Endodermal cell (in vitro differentiated cells): ENCODE measurements around the gene STK11. TPM values are rescaled to one million over a fixed set of nuclear protein-coding genes. Genes with fewer than 3 reads are reported as not detected.

Experiments
- DNase-seq: peaks from one replicate; pipeline ENCODE4 v3.0.0-alpha.2; 2017
- H3K27ac ChIP-seq: 2 replicates; pipeline ENCODE4 v1.5.1; 2013; ENCODE audit warnings: mild to moderate bottlenecking, low read depth, low read length, moderate library complexity
- H3K27me3 ChIP-seq: 2 replicates; pipeline ENCODE4 v1.6.1; 2013; ENCODE audit warnings: mild to moderate bottlenecking, low read length, moderate library complexity; ENCODE audit not compliant: insufficient read depth, control insufficient read depth, poor library complexity, severe bottlenecking
- H3K36me3 ChIP-seq: 2 replicates; pipeline ENCODE4 v1.7.0; 2013; ENCODE audit warnings: mild to moderate bottlenecking, low read length, moderate library complexity; ENCODE audit not compliant: control insufficient read depth, insufficient read depth
- H3K4me1 ChIP-seq: one replicate; pipeline ENCODE4 v1.7.0; 2013; ENCODE audit warnings: low read length; ENCODE audit not compliant: control insufficient read depth, insufficient read depth
- H3K4me3 ChIP-seq: 2 replicates; pipeline ENCODE4 v1.5.1; 2013; ENCODE audit warnings: mild to moderate bottlenecking, low read length, moderate library complexity
- H3K9ac ChIP-seq: 2 replicates; pipeline ENCODE4 v1.6.1; 2013; ENCODE audit warnings: mild to moderate bottlenecking, low read length, moderate library complexity; ENCODE audit not compliant: poor library complexity, severe bottlenecking; ENCODE audit errors: extremely low read depth
- H3K9me3 ChIP-seq: 2 replicates; pipeline ENCODE4 v1.6.1; 2013; ENCODE audit warnings: mild to moderate bottlenecking, low read length, moderate library complexity; ENCODE audit not compliant: control insufficient read depth
- H3K27ac Mint-ChIP-seq: 2 replicates; pipeline ENCODE4 v1.8.0; 2020; ENCODE audit warnings: mixed read lengths
- H3K27me3 Mint-ChIP-seq: 2 replicates; pipeline ENCODE4 v1.8.0; 2021; ENCODE audit warnings: mild to moderate bottlenecking, mixed read lengths; ENCODE audit not compliant: insufficient read depth
- H3K36me3 Mint-ChIP-seq: 2 replicates; pipeline ENCODE4 v1.8.0; 2020; ENCODE audit warnings: low read depth, mixed read lengths
- H3K4me1 Mint-ChIP-seq: 2 replicates; pipeline ENCODE4 v1.8.0; 2020; ENCODE audit warnings: mixed read lengths
- H3K4me3 Mint-ChIP-seq: 2 replicates; pipeline ENCODE4 v1.8.0; 2020; ENCODE audit warnings: mild to moderate bottlenecking, moderate library complexity, mixed read lengths
- H3K9me3 Mint-ChIP-seq: 2 replicates; pipeline ENCODE4 v1.8.0; 2020; ENCODE audit warnings: mild to moderate bottlenecking, mixed read lengths
- WGBS, 2 experiments: methylation state at CpG; one replicate each; pipeline versions ENCODE4 v1.1.5 to v1.1.7; 2013; ENCODE audit warnings: missing lambda C conversion rate in 2 of 2, mixed read lengths in 1 of 2; ENCODE audit not compliant: insufficient coverage in 1 of 2, insufficient read length in 1 of 2; 5-methylcytosine and 5-hydroxymethylcytosine counted together
- total RNA-seq, 2 donors: library from RNA; stranded (reverse); fragmentation: NEBNext Ultra II Directional in 1 of 2; extraction: Animal tissue kit (Norgen Biotek cat#: 25700) in 1 of 2; gene quantifications; 2 replicates in 1 of 2; 3 replicates in 1 of 2; pipeline ENCODE4 v1.2.1, GENCODE V29; 2021
- TF ChIP-seq, protein P1 (sequence below): fragments of 200-600 bp; sonication (generic); conservative IDR thresholded peaks from 2 replicates; pipeline ENCODE4 v1.5.0; 2021; ENCODE audit warnings: antibody characterized with exemption, mild to moderate bottlenecking

STK11 gene
- total RNA-seq, 2 donors from 2014 or later = 78.8 to 81.4 TPM

DNA sequence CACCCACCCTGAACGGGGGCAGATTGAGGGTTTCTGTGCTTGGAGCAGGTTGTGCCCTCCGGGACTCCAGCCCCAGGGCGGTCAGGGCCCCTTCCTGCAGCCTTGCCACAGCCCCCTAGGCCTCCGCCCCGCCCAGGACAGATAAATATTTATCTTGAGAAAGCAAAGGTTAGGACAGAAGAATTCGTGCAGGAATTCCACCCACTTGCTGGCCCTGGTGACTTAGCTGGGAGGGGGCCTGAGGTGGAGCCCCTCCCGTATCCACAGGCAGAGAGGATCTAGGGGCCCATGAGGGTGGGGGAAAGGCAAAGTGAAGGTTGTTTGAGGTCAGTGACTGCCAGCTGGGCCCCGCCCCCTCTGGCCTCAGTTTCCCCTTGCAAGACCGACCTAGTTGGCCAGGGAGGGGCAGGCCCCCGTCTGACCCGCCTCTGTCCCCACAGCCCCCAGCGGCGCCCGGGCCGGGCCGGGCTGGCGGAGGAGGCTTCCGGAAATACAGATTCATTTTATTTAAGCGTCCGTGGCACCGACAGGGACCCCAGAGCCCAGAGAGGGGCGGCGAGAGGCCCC lies 48.0 kb downstream of the STK11 start:
- Mint-ChIP-seq H3K36me3 (peaks cover 51% of the 10 kb centered on the region), H3K27ac (peak overlapping the region; percentile 35), H3K4me3 (peak overlapping the region; percentile 19), H3K4me1 (peaks cover 11% of the 10 kb centered on the region), H3K27me3 (no peaks in the 10 kb centered on the region), H3K9me3 (no peaks in the 10 kb centered on the region)
- Histone ChIP-seq H3K27me3 (no peaks in the 10 kb centered on the region), H3K4me1 (peaks cover 5% of the 10 kb centered on the region), H3K9ac (peak overlapping the region; percentile 20), H3K36me3 (peaks cover 59% of the 10 kb centered on the region), H3K9me3 (no peaks in the 10 kb centered on the region), H3K27ac (peak overlapping the region; percentile 53), H3K4me3 (peak overlapping the region; percentile 40)
- 90 to 97% methylated on average over 11 to 23 of the region's 23 CpGs for WGBS, 2 experiments
- TF ChIP-seq, protein P1, sequence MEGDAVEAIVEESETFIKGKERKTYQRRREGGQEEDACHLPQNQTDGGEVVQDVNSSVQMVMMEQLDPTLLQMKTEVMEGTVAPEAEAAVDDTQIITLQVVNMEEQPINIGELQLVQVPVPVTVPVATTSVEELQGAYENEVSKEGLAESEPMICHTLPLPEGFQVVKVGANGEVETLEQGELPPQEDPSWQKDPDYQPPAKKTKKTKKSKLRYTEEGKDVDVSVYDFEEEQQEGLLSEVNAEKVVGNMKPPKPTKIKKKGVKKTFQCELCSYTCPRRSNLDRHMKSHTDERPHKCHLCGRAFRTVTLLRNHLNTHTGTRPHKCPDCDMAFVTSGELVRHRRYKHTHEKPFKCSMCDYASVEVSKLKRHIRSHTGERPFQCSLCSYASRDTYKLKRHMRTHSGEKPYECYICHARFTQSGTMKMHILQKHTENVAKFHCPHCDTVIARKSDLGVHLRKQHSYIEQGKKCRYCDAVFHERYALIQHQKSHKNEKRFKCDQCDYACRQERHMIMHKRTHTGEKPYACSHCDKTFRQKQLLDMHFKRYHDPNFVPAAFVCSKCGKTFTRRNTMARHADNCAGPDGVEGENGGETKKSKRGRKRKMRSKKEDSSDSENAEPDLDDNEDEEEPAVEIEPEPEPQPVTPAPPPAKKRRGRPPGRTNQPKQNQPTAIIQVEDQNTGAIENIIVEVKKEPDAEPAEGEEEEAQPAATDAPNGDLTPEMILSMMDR = no peak
- no peak for DNase-seq

DNA sequence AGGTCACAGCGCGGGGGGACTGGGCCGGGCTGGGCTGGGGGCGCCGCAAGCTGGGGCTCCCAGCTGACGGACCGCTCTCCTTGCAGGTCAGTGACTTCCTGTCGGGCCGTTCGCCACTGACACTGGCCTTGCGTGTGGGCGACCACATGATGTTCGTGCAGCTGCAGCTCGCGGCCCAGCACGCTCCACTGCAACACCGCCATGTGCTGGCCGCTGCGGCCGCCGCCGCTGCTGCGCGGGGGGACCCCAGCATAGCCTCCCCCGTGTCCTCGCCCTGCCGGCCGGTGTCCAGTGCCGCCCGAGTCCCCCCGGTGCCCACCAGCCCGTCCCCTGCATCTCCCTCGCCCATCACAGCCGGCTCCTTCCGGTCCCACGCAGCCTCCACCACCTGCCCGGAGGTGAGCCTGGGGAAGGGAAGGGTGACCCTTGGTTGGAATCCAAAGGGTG lies 48.5 kb downstream of the STK11 start:
- Histone ChIP-seq H3K36me3 (peaks cover 63% of the 10 kb centered on the region), H3K27ac (peak overlapping the region; percentile 2), H3K27me3 (no peaks in the 10 kb centered on the region), H3K4me1 (peaks cover 8% of the 10 kb centered on the region), H3K9ac (no peak overlapping the region), H3K9me3 (no peaks in the 10 kb centered on the region), H3K4me3 (no peak overlapping the region)
- DNase-seq = no peak
- no peaks in the 10 kb centered on the region for H3K9me3 Mint-ChIP-seq
- TF ChIP-seq, protein P1 = no peak
- H3K36me3 Mint-ChIP-seq = peaks cover 53% of the 10 kb centered on the region
- H3K4me1 Mint-ChIP-seq = peaks cover 13% of the 10 kb centered on the region
- H3K27ac Mint-ChIP-seq = no peak overlapping the region
- WGBS, 2 experiments = 97% methylated on average over 13 to 37 of the region's 37 CpGs
- H3K27me3 Mint-ChIP-seq = no peaks in the 10 kb centered on the region
- H3K4me3 Mint-ChIP-seq = no peak overlapping the region

DNA sequence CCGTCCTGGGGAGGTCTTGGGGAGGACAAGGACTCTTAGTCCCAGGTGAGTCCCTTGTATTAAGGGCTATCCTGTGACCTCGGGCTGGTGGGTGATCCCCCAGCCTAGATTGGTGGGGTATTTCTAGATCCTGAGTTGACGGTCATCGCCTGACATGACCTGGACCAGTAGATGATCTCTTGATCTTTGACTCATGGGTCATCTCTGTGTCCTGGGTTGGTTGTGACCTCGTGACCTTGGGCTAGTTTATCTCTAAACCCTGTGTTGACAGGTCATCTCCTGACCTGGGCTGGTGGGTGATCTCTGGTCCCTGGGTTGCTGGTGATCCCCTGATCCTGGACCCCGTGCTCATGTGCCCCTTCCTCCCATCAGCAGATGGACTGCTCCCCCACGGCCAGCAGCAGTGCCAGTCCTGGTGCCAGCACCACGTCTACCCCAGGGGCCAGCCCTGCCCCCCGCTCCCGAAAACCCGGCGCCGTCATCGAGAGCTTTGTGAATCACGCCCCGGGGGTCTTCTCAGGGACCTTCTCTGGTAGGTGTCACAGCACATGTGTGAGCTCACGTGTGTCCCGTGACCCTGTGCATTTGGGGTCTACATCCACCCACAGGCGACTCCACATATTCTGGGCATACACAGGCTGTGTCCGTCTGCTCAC lies 49.1 kb downstream of the STK11 start:
- 95% methylated on average over 19 to 20 of the region's 20 CpGs for WGBS, 2 experiments
- peaks cover 63% of the 10 kb centered on the region for H3K36me3 ChIP-seq
- H3K27ac ChIP-seq = peak overlapping the region; percentile 22
- no peaks in the 10 kb centered on the region for H3K9me3 Mint-ChIP-seq
- no peak overlapping the region for H3K4me3 Mint-ChIP-seq
- H3K27me3 Mint-ChIP-seq = no peaks in the 10 kb centered on the region
- no peaks in the 10 kb centered on the region for H3K27me3 ChIP-seq
- peaks cover 8% of the 10 kb centered on the region for H3K4me1 ChIP-seq
- H3K4me3 ChIP-seq = no peak overlapping the region
- peaks cover 18% of the 10 kb centered on the region for H3K4me1 Mint-ChIP-seq
- no peak for DNase-seq
- TF ChIP-seq, protein P1 = no peak
- no peak overlapping the region for H3K9ac ChIP-seq
- H3K27ac Mint-ChIP-seq = peak overlapping the region; percentile 77
- no peaks in the 10 kb centered on the region for H3K9me3 ChIP-seq
- peaks cover 53% of the 10 kb centered on the region for H3K36me3 Mint-ChIP-seq
